HG02981 (cell line): ENCODE data around the gene BPI.
"Not testable (repeated sequence)": the region's sequence is repeated elsewhere in the genome, so short reads cannot be mapped to it uniquely, and the experiment has no call there.

Experiments
- ATAC-seq: cut with Tn5 transposase; IDR thresholded peaks from one replicate; pipeline ENCODE4 v1.9.1; 2021; ENCODE audit warnings: mild to moderate bottlenecking, moderate library complexity; ENCODE audit not compliant: unreplicated experiment

Gene BPI

DNA sequence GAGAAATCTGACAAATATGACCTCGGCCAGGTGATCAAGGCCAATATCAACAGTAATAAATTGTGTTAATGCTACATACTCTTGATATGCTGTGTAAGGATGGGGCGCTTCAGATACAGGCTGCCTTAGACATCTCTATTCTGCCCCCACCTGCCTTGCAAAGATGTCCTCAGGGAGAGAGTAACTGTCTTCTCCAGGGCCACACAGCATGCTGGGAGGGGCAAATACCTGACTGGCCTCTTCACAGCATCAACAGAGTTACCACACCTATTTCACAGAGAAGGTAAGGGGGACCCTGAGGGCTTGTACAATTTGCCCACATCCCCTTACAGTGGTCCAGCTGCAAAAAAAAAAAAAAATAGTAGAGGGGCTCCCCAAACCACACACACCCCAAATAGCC, 26.3 kb upstream of the BPI start:
- ATAC-seq = no peak

- no peak for ATAC-seq
These were observed 25.8 kb upstream of the BPI start for GRCh38 chr20:38278131-38278530.

GRCh38 chr20:38278763-38279162, 25.2 kb upstream of the BPI start:
- no peak for ATAC-seq

DNA sequence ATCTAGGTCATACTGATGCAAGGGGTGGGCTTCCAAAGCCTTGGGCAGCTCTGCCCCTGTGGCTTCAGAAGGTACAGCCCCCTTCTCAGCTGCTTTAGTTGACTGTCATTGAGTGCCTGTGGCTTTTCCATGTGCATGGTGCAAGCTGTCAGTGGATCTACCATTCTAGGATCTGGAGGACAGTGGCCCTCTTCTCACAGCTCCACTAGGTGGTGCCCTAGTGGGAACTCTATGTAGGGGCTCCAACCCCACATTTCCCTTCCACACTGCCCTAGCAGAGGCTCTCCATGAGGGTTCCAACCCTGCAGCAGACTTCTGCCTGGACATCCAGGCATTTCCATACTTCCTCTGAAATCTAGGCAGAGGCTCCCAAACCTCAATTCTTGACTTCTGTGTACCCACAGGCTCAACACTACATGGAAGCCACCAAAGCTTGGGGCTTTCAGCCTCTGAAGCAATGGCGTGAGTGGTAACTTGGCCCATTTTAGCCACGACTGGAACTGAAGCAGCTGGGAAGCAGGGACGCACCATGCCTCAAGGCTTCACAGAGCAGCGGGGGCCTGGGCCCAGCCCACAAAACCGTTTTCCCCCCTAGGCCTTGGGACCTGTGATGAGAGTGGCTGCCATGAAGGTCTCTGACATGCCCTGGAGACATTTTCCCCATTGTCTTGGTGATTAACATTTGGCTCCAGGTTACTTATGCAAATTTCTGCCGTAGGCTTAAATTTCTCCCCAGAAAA, 22.6 kb upstream of the BPI start:
- not testable (repeated sequence) for ATAC-seq

DNA sequence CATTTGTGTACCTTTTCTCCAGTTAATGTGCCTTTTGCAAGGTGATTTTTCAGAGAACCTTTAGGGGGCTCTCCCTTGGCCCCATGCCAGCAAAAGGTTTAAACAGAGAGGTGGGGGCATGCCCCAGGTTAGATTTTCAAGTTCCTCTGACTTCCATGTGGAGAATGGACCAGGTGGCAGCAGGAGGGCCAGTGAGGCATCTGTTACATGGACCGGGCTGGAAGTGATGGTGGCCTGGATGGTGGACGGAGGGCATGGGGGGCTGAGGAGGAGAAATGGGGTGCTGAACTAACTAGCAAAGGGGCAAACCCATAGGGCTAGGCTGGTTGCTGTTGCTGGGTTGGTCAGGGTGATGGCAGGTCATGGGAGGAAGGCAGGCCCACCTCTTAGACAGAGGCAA, 20.7 kb upstream of the BPI start:
- ATAC-seq = no peak

DNA sequence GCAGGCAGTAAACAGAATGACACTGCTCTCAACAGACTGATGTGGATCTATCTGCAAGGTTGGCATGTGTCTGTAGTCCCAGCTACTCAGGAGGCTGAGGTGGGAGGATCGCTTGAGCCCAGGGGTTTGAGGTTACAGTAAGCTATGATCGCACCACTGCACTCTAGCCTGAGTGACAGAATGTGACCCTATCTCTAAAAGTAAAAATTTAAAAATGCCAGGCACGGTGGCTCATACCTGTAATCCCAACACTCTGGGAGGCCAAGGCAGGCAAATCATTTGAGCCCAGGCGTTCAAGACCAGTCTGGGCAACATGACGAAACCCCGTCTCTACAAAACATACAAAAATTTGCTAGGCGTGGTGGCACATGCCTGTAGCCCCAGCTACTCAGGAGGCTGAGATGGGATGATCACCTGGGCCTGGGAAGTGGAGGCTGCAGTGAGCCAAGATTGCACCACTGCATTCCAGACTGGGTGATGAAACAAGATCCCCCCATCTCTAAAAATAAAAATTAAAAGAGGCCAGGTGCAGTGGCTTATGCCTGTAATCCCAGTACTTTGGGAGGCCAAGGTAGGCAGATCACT, 19.8 kb upstream of the BPI start:
- not testable (repeated sequence) for ATAC-seq

DNA sequence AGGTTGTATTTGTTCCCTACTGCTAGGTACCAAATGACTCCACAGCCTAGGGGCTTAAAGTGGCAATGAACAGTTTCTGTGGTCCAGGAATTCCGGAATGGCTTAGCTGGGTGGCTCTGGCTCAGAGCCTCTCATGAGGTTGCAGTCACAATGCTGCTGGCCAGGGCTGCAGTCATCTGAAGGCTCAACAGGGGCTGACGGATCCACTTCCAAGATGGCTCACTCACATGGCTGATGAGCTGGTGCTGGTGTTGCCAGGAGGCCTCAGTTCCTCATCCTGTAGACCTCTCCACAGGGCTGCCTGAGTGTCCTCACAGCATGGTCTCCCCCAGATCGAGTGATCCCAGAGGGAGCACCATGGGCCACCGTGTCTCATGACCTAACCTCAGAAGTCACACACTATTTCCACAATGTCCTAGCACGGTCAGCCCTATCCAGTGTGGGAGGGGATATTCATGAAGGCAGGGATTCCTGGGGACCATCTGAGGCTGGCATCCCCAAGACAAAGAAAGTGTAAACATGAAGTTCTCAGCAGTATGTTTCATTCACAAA, 19.0 kb upstream of the BPI start:
- ATAC-seq = no peak

DNA sequence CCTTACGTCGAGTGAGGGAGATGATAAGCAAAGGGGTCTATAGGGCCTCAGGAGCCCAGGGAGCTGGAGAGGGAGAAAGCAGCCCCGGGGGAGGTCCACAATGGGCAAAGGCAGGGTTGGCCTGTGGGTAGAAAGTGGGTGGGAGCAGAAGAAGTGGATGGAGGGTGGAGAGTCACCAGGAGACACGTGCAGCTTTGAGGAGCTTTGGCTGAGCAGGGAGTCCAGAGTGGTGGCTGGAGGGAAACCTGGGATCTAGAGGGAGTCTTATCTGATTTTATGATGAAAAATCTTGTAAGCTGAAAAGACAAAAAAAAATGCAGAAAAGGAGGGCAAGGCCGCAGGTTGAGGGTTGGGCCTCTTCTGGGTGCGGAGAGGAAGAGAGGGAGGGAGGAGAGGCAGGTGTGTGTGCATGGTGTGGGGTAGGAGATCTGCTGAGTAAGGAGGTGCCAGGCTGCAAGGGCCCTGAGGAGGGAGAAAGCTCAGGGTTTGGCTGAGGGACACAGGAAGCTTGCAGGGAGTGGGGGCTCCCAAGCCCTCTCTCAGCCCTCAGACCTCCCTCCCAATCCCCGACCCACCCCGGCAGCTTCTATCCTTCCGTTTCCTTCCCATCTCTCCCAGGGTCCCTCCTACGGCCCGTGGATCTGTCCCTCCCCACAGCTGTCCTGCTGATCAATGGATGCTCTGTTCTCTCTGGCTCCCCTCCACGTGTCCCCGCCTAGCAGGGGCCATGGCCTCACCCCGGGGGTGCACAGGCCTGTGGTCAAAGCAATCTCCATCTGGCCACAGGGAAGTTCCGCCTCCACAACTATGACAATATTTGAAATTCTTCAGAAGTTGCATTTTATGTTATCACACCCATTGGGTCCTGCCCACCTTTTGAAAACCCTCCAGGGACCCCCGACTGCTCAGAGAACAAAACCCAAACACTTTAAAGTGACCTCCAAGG, 17.1 kb upstream of the BPI start:
- no peak for ATAC-seq

- no peak for ATAC-seq
These were observed 12.8 kb upstream of the BPI start for GRCh38 chr20:38290829-38291814.

GRCh38 chr20:38291966-38292365, 12.0 kb upstream of the BPI start:
- ATAC-seq = no peak

GRCh38 chr20:38293491-38294065, 10.4 kb upstream of the BPI start:
- ATAC-seq = no peak

GRCh38 chr20:38294076-38294591, 9.8 kb upstream of the BPI start:
- no peak for ATAC-seq

- no peak for ATAC-seq
These were observed 8.1 kb upstream of the BPI start for GRCh38 chr20:38295811-38296210.

DNA sequence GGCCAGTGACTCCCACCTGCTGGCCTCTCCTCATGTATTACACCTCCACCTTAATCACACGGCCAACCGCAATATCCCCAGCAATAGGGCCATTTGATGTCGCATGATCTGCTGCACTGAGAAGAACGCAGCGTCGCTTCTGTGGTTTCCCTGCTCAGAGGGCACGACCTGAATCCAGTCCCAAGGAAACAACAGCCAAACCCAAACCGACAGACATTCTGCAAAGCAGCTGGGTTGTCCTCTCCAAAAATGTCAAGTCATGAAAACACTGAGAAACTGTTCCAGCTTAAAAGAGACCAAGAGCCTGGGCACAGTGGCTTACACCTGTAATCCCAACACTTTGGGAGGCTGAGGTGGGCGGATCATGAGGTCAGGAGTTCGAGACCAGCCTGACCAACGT, 7.5 kb upstream of the BPI start:
- ATAC-seq = no peak

- ATAC-seq = no peak
These were observed 5.9 kb upstream of the BPI start for GRCh38 chr20:38297916-38298674.

DNA sequence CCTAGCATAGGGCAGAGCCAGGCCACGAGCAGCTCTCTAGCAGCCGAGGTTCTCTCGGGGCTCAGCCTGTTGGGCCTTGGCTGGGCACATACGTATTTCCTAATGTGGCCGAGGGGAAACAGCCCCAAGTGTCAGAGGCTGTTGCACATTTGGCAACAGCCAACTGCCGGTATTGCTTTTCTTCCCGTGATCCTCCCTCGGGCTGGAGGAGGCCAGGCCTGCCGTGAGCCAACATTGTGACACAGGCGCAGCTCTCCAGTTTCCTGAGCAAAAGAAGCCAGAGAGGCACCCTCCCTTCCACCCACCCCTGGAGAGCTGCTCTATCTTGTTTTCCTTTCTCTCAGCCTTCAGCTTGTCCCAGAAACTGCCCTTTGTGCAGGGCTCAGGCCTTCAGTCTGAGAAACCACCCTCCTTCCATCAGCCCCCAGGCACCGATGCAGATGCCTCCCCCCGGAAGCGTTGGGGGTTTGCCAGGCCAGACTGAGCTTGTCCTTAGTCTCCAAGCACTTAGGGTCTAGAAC, 5.1 kb upstream of the BPI start:
- no peak for ATAC-seq

DNA sequence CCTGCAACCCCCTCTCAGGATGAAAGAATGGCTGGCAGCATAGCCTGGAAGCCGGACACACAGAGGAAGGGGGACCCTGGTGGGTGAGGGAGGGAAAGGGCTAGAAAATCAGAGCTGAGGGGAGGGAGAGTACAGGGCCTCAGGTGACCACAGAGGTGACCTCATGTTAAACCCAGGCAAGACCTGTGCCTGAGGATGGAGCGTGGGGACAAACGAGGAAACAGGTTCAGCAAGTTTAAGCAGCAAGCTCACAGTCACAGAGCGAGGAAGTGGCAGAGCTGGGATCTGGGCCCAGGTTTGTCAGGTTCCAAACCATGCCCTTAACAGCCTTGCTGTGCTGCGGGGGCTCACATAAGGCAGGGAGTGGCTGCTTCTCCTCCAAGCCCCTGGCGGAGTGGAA, 4.0 kb upstream of the BPI start:
- no peak for ATAC-seq

- no peak for ATAC-seq
These were observed 3.5 kb upstream of the BPI start for GRCh38 chr20:38300438-38300837.

DNA sequence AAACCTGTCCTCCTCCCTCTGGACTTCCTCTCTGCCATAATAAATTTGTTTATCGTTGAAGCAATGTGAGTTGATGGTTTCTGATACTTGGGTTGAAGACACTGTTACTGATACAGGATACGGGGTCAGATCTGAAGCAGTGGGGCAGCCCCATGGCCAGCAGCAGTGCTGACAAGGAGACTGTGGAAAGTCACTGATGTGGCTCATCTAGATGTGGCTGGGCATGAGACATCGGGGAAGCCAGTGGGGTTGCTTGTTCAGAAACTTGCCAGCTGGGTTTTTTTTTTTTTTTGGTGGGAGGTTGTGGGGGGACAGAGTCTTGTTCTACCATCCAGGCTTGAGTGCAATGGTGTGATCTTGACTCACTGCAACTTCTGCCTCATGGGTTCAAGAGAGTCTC, 2.6 kb upstream of the BPI start:
- no peak for ATAC-seq
